HG03039 (cell line): ENCODE results near the gene TMEM35B.
A peak's percentile ranks its signal among the peaks of the same experiment; 100 is the strongest.
"Not testable (repeated sequence)": the region's sequence is repeated elsewhere in the genome, so short reads cannot be mapped to it uniquely, and the experiment has no call there.

ENCODE experiments used
- ATAC-seq: cut with Tn5 transposase; IDR thresholded peaks from one replicate; pipeline ENCODE4 v1.9.1; 2021; ENCODE audit warnings: mild to moderate bottlenecking, moderate library complexity; ENCODE audit not compliant: unreplicated experiment

TMEM35B gene

DNA sequence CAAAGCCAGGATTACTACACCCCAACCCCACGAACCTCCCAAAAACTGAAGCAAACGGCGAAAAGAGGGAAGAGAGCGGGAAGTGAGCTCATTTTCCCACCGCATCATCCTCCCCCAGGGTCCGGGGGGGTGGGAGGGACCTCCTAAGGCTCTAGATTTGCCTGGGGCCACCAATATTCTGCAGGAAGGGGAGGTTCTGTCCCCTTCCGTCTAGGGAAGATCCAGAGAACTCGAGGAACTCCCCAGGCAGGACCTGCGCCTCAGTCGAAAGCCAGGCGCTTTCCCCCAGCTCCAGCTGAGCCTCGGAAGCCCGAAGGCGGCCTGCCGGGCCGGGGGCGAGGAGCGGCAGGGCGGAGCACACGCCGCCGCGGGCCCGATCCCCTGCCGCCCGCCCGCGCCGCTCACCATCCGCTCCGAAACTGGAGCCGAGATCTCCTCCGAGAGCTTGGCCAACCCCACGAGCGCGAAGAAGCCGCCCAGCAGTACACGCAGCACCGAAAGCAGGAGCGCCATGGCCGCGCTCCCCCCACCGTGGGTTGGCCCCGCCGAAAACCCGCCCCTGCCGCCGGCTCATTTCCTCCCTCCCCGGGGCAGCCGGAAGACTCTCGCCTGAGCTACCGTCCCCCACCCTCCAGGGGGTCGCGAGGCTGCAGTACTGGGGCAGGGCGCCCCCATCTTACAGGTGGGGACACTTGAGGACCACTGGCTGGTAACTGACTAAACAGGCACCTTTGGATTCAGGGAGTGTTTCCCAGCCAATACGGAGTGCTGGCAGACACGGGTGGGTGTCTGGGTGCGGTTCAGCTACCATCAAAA lies at the start of gene TMEM35B:
Gene TMEM35B (minus strand): TSS at position 555 of the 816 bp plus-strand sequence. CDS start 42 bp downstream, at position 513.
- peak; percentile 59 for ATAC-seq

GRCh38 chr1:35033346-35033745 lies 48.2 kb upstream of the TMEM35B start:
- no peak for ATAC-seq

DNA sequence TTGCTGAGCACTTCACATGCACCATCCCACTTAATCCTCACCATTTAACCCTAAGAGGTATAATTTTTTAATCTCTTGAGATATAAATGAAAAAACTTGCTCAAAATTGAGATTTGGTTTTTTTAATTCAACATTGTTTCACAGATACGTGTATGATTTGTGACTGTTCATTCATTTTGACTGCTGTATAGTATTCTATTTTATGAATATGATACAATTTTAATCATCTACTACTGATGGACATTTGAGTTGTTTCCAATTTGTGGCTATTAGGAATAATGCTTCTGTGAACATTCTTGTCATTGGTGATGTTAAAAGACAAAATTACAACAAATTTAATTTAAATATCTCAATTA lies 47.2 kb upstream of the TMEM35B start:
- ATAC-seq = no peak

DNA sequence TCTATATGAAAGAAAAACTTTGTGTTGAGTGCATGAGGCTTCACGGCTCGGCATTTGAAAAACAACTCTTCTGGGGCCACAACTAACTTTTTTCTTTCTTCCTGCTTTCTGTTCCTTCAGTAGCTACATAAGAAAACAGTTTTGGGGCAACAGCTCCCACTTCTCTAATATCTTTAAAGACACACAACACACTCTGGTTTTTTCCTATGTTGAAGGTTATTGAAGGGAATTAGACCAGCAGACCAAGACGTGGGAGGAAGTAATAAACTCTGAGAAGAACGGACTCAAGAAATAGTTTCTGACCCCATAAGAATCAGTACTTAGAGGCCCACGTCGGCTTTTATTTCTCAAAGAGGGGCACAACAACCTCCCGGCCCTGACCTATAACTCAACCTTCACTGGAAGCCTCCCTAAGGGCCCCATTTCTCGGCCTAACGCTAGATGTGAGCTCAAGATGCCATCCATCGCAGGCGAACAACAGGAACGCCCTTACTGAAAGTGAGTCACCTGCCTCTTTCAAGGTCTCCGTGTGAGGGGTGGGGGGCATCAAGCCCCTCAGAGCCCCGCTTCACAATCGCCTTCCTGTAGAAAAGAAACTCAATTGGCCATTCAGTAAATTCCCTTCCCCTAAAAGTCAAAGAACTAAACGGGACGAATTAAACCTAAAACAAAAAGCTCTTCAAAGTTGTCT lies 45.8 kb upstream of the TMEM35B start:
- no peak for ATAC-seq

DNA sequence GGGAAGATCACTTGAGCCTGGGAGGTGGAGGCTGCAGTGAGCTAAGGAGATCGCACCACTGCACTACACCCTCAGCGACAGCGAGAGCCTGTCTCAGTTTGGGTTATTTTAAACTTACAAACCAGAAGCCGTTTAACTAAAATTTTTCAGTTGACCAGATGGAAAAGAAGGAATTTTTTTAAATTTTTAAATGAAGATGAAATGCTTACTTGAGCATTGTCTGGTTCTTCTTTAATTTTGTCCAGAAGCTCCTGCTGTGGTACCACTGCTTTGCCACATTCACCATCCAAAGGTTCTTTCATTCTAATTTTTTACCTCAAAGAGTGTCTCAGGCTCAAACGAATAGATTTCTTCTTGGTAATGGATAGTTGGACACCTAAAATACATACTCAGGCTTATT lies 45.2 kb upstream of the TMEM35B start:
- ATAC-seq = no peak

- no peak for ATAC-seq
These were observed 44.6 kb upstream of the TMEM35B start for GRCh38 chr1:35029761-35030160.

DNA sequence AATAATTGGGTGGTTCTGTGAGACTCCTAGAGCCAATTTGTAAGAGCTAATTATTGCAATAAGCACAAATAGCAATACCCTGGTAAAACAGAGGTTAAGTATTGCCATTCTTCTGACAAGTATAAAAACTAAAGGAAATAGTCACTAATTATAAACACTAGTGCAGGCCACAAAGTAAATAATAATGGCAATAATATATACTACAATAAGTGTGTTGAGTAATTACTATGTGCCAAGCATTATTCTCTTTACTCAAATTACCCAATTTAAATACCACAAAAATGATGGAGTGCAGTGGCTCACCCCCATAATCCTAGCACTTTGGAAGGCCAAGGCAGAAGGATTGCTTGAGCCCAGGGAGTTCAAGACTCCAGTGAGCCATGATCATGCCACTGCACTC lies 31.3 kb upstream of the TMEM35B start:
- no peak for ATAC-seq

GRCh38 chr1:35014486-35014885 lies 29.3 kb upstream of the TMEM35B start:
- no peak for ATAC-seq

- ATAC-seq = no peak
These were observed 20.6 kb upstream of the TMEM35B start for GRCh38 chr1:35005711-35006110.

GRCh38 chr1:35001743-35002142 lies 16.6 kb upstream of the TMEM35B start:
- ATAC-seq = no peak

DNA sequence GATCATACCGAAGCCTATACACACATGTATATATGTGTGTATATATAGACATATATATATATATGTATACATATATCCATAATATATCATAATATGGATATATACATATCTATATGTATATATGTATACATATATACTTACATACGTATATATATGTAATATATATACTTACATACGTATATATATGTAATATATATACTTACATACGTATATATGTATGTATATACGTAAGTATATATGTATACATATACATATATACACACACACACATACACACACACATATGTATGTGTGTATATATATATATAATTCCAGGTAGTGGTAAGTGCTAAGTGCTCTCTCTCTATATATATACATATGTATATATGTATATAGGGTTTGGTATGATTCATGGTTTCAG lies 9.7 kb upstream of the TMEM35B start:
- ATAC-seq = no peak

GRCh38 chr1:34988581-34988980 lies 3.4 kb upstream of the TMEM35B start:
- ATAC-seq = no peak

GRCh38 chr1:34988147-34988546 lies 3.0 kb upstream of the TMEM35B start:
- ATAC-seq = no peak

- ATAC-seq = no peak
These were observed 1.9 kb upstream of the TMEM35B start for GRCh38 chr1:34987018-34987417.

GRCh38 chr1:34985609-34985904 lies 410 bp upstream of the TMEM35B start:
- not testable (repeated sequence) for ATAC-seq

DNA sequence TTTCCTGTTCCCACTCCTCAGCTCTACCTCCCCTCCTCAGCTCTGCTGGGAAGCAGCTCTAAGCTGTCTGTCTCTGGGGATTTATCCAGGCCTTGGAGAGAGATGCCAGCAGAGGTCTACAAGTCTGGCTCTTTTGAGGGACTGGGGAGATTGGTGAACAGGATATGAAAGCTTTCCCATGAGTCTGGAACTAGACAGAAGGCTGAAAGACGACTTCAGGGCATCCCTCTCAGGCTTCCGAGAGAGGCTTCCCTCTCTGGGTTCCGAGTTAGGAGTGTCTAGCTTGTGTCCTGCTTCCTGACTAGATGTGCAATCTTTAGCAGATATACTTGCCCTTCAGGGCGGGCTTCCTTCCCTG lies 733 bp downstream of the TMEM35B start:
- peak; percentile 14 for ATAC-seq

DNA sequence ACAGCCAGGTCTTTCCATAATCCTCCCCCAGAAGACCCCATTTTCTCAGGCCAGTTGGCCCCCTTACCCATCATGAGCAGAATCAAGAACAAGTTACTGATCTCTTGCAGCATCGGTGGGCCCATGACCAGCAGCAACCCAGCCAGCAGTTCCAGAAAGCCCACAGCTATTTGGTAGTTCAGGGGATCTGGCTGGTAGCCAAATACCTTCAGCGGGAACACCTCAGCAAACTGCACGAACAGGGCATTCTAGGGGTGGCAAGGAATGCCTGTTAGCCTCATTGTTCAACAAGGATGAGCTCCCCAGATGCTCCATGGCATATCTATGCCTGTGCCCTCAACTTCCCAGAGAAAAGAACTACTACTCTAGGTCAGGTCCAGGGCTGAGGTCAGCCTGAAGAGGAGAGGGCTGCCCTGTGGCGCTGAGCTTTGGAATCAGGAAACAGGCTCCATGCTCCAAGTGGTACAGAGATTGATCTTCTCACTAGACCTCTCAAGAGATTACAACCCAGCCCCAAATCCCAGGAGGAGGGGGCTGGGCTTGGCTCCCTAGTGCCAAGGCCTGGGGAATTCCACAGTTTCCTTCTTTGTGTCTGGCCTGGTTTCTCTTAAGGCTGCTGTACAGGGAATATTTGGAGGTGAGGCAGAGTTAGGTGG lies 1.3 kb downstream of the TMEM35B start:
- ATAC-seq = no peak

GRCh38 chr1:34982820-34983376 lies 2.2 kb downstream of the TMEM35B start:
- ATAC-seq = no peak

DNA sequence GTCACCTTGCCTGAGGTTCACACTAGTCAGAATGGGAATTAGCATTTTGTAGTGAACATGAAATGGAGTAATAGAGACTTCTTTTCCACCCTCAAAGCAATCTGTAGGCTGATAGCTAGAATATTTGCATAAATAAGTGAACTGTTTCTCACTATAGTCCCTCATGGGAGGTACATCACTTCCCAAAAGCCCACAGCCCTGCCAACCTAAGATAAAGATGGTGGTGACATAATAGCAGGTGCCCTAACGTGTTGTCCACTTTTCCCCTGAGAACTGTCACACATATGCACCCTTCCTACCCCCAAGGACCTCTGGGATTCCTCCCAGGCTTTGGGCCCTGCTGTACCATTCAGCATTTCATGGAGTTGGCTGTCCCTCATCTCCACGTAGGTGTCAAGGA lies 4.4 kb downstream of the TMEM35B start:
- no peak for ATAC-seq

DNA sequence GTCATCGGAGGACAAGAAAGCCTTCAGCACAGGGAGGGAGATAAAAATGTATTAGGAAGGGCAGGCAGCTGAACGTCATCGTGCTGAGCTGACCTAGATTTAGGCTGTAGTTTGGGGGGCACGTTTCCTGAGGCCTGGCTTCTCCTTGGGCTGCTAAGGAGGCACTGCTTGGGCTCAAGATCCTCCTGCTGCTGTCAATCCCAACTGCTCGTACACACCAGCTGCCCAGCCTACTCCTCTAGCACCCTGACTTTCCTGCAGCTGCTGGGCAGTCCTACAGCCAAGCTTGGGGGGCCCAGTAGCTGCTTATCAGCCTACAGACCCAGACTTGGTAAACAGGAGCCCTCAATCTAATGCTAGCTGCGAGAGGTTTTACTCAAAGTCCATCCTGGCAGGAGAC lies 6.2 kb downstream of the TMEM35B start:
- no peak for ATAC-seq

- no peak for ATAC-seq
These were observed 7.3 kb downstream of the TMEM35B start for GRCh38 chr1:34977858-34978257.

DNA sequence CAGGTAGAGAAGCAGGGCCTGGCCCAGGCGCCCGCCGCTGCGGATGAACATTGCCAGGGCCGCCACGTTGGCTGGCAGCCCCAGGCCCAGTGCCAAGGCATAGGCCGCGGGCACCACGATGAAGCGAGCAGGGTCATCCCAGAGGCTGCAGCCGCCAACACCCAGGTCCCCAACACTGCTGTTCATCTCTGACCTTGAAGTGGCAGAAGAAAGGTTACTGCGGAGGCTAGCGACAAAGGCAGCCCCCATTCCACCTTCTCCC lies 8.0 kb downstream of the TMEM35B start:
- ATAC-seq = no peak
